Mesenteric fat pad (tissue), 1 donor: ENCODE results near the gene TLE7. TPM values are rescaled to one million over a fixed set of nuclear protein-coding genes. Genes with fewer than 3 reads are reported as not detected.
A peak's percentile ranks its signal among the peaks of the same experiment; 100 is the strongest.

Experiments
- DNase-seq: peaks from one replicate; pipeline ENCODE4 v3.0.0-alpha.2; 2020; ENCODE audit warnings: low spot score
- long read RNA-seq: library from polyadenylated mRNA; unstranded; transcript quantifications from one replicate; pipeline ENCODE4 v2.0.0, GENCODE V29; 2020
- total RNA-seq: library from RNA; stranded (reverse); fragmentation: NEBNext Ultra II Directional; extraction: Animal tissue kit (Norgen Biotek cat#: 25700); gene quantifications from one replicate; pipeline ENCODE4 v1.2.1, GENCODE V29; 2021
- donor health status: DM: yes; HTN: yes; CAD: no.

TLE7 gene
- total RNA-seq: not detected
- long read RNA-seq: 0 reads

DNA sequence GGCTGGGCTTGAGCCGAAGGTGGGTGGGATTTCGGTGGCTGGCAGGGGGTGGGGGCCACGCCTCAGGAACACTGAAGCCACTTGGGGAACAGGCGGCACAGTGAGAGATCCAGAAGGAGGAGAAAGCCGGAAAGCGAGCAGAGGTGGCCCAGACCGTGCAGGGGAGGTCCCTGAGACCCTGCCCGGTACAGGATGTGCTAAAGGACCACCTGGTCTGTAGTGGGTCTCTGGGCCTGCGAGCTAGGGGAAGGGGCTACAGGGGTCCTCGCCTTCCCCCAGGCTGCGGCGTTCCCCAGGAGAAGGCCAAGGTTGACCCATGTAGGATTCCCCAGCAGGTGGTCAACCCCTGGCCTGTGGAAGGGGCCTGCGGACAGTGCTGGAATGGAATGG, at the start of gene TLE7:
Gene TLE7, minus strand, starts transcription at position 4 of the 390 bp plus-strand sequence. CDS start 8,730 bp downstream, outside the sequence.
- no peak for DNase-seq

DNA sequence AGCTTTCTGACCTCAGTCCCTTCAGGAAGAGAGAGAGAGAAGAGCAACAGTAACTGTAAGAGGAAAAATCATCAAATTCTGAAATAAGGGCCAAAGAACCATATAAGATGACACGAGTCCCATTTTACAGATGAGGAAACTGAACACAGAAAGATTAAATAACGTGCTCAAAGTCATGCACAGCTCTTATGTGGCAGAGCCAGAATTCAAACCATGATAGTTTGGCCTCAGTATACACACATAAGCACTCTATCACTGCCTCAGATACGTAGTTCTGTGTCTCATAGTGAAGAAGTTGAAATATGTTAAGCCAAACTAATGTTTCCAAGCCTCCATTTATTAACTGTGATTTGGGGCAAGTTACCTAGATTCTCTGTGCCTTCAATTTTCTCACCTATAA, 49.2 kb upstream of the TLE7 start:
- no peak for DNase-seq

DNA sequence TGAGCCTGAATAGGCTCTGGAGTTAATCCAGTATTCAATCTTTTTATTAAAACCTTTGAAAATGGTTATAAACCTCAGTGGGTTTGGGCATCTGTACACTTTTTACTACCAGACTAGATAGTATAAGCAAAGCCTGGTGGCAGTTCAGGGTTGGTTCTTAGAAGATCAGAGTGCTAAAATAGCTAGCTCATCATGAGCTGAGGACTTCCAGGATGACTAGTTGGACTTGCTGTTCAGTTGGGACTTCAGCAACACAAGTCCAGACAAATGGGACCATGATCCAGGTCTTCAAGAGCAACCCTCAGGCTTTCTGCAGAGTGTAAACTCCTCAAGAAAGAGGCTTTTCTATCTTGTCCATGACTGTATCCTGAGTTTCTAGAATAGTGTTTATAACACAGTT, 48.5 kb upstream of the TLE7 start:
- no peak for DNase-seq

DNA sequence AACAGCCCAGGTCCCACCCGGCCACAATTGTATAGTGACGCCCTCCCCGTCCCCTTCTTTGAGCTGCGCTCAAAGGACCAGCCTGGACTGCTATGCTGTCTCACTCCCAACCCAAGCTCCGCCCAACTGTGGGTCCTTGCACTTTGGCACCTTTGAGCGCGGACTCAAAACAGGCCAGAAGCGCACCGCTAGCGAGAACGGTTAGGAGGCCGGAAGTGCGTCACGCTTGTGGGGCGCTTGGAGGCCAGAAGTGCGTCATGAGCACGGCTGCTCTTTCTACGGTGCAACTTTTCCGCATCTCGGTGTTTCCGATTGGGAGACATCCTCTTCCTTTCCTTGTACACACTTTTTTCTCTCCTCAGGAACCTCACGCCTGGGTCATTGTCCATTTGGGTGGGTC, 47.3 kb upstream of the TLE7 start, which contains the start of gene ZNF19:
Gene ZNF19, minus strand, starts transcription at position 203 of the 400 bp plus-strand sequence. CDS start 7,210 bp downstream, outside the sequence.
- DNase-seq: no peak

DNA sequence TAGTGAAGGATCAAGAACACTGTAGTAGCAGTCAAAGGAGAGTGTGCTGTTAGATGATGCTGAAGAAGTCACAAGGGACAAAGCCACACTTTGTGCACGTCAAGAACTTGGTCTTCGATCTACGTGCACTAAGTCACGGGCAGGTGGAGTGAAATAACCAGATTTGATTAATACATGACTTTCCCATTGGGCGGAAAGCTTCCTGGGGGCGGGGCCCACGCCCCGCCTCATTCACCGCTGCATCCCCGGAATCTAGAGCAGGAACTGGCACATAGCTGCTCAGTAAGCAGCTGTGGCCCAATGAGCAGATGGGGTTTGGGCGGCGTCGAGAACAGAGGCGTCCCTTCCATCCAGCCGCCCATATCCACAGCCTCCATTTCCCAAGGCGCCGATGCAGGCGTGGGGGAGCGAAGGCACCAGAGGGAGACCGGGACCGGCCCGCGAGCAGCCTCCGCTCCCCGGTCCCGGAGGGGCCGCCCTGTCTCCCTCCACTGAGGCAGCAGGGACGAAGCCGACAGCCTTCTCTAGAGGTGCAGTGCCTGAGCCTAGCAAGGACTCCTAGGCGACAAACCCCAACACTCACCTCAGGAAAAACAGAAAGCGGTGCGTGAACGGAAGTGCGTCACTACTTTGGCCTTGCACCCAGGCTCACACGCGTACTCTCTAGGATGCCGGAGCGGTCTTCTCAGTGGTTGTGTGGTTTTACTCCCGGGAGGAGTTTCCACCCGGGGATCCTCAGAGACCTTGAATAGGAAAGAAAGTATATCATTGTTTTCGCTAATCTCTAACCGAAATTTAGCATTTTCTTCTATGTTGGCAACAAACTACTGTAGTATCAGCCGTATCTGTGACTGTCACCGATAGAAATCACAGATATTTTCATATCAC, 42.4 kb upstream of the TLE7 start:
- peak; percentile 91 for DNase-seq

DNA sequence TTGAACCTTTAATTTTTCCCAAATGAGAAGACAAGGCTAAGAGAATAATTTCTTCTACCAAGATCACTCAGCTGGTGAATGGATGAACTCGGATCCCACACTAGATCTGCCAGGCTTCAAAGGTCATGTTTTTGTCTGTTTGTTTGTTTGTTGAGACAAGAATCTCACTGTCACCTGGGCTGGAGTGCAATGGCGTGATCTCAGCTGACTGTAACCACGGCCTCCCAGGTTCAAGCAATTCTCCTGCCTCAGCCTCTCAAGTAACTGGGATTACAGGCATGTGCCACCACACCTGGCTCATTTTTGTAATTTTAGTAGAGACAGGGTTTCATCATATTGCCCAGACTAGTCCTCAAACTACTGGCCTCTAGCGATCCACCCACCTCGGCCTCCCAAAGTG, 40.7 kb upstream of the TLE7 start:
- no peak for DNase-seq

DNA sequence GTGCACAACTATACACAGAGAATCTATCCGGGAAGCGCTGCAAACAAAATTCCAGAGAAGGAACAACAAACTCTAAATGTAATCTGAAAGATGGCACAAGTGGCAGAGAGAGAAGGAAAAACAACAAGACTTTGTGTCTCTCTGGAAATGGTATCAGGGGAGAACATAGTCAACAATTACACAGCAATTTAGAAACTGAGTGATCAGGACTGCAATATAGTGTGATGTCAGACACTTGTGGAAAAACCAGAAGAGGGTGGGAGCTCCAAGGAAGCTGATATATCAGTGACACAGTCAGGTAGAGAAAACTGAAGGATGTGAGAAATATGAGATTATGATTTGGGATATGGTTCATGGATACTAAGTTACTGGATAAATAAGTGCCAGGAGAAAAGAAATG, 39.1 kb upstream of the TLE7 start:
- no peak for DNase-seq

DNA sequence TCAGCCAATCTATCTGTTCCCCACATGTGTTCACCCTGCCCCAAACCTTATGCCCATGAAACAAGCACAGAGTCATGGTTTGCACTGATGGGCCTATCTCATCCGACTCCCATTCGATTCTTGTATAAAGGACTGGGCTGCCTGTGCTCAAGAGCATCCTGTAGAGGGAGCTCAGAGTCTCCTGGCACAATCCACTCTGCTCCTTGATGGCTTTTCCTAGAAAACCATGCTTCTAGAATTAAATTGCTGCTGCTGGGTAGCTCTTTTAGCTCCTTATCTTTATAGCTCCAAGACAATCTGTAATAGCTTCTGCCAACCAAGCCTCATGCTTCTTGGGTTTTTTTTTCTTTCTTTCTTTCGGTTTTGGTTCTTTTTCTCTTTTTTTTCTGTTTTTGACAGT, 37.6 kb upstream of the TLE7 start:
- DNase-seq: no peak

DNA sequence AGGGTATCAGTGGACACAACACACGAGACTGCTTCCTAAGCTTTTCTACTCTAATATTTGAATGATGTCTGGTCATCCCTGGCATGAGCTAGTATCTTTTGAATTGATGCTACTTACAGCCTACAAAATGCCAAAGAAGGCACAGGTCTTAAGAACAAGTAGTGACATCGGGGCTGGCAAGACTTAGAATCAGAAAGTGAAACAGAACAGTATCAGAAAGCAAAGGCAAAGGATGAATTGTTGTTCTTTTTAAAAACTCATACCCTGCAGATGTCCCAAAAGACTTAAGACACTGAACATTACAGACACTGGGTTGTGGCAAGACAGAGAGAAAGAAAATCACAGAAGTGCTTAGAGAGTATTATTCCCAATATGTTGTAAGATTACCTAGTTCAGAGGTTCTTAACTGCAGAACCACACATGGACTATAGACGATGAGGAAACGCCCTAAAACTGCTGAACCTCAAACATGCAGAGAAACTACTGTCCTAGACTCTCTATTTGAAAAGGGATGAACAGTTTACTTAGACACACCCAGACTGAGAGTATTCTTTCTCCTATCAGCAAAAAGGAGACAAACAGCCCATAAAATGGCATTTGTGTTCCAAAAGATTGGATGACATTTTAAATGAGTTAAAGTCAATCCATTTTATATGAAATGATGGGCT, 34.7 kb upstream of the TLE7 start:
- no peak for DNase-seq

DNA sequence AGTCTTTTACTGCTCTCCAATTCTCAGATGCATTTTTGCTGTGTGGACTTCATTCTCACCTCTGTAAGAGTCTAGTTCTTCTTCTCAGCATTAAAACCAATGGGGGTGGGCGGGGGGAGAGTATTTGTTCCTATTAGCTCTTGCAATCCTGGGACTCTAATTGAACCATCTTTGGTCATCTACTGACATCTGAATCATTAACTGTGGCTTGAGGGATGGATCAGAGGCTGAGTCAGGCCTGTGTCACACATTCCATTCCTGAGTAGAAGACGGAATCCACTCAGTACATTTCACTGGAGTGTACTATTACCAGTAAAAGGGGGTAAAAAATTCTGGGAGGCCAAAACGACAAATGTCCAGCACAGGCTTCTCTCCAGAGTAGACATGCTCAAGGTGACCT, 33.0 kb upstream of the TLE7 start:
- DNase-seq: no peak

DNA sequence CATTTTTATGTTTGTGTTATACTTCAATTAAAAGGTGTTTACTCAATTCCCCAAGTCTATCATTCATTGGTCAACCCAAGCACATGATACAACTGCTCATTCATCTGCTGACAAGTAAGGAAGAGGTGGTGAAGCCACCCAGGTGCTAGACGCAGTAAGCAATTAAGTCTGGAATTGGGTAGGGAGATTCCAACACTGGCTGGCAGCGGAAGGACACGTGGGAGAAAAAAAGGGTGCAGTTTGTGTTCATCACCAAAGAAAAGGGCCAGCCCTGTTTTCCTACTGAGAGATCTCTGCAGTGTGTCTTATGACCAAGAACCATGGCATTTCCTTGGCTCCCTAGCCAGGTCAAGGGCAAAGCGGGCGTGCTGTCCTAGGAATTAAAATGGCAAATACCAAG, 32.0 kb upstream of the TLE7 start:
- DNase-seq: no peak

DNA sequence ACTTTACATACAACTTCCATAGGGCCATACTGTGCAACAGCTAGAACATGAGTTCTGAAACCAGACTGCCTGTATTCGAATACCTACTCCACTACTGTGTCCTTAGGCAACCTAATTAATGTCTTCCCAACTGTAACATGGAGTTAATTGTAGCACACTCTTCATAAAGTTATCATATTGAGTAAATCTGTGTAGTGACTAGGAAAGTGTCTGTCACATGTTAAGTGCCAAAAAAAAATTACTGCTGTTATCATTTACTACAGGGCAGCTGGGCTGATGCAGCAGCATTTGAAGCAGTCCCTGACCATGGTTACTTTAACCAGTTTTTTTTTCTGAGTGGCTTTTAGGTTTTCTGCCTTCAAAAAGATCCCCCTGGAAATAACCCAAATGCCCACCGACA, 31.1 kb upstream of the TLE7 start:
- DNase-seq: no peak

DNA sequence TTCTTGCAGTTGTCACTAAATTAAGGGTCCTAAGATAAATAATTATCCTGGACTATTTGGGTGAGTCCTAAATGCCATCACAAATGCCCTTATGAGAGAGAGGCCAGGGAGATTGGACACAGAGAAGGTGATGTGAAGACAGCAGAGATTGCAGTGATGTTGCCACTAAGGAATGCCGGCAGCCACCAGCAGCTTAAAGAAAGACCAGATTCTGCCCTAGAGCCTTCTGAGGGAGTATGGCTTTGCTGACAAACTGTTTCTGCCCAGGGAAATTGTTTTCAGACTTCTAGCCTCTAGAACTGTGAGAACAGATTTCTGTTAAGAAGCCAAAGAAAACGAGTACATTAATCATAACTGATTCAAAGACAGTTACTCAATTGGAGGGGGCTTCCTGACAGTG, 30.2 kb upstream of the TLE7 start:
- DNase-seq: no peak

DNA sequence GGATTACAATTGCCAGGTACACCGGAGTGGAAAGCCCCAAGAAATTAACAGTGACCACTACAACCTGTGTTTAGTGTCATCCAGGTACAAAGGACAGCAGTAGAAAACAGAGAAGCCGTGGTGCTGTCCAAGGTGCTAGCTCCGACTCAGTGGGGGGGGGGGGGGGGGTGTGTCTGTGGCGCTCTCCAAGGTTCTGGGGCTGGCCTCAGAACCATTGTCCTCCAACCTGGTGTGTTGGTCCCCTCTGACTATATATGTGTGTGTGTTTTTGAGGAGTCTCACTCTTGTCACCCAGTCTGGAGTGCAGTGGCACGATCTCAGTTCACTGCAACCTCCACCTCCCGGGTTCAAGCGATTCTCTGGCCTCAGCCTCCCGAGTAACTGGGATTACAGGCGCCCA, 26.0 kb upstream of the TLE7 start:
- DNase-seq: no peak

DNA sequence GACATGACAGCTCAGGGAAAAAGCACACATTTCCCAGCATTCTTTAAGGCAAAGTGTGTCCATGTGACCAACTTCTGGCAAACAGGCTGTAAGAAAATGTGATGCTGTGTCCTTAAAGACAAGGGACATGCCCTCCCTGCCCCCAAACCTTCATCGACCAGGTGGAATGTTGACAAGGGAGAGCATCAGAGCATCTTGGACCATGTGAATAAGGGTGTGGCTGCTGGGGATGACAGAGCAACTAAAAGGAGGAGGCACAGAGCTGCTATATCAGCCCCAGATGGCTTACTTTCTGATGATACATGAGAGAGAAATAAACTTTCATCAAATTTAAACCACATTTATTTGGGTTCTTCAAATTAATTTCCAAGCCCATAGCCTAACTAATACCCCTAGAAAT, 22.4 kb upstream of the TLE7 start:
- no peak for DNase-seq

DNA sequence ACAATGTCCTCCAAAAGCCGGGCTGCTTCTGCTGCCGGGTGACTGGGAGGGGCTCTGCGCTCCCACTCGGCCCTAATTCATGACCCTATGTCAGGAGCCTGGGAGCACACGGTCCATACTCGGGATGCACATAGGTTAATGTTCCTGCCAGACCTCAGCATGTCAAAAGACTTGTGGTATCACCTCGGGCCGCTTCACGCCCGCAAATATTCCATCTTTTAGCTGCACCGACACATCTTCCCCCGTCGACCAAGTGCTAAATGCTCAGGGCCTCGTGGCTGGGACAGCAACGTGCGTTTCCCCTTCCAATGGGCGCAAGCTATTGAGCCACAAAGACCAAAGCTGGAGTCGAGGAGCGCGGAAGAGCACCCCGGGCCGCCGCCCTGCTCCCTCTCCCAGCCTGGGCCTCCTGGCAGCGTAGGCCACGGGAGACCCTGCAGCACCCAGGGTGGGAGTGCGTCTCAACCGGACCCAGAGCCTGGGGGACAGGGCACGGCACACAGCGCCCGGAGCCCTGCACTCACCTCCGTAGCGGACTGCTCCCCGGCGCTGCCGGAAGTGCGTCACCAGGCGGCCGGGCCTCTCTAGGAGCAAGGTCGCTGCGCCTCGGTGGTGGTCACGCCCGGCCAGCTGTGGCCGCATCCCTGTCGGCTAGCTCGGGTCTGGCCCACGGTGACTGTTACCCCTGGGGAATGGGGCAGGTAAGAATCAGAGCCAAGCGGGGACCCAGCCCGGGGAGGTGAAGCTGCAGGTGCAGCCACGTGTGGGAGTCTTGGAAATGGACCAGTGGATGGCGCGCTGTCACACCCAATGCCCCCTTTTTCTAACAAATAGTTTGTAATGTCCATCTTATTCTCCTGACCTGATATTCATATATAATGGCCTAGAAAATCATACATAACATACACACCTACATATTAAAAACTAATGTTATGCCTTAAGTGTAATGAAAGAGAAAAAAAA, 20.1 kb upstream of the TLE7 start, which contains the start of gene ZNF23:
Gene ZNF23, minus strand, starts transcription at position 562 of the 963 bp plus-strand sequence. CDS start 5,451 bp downstream, outside the sequence.
- peak; percentile 96 for DNase-seq

DNA sequence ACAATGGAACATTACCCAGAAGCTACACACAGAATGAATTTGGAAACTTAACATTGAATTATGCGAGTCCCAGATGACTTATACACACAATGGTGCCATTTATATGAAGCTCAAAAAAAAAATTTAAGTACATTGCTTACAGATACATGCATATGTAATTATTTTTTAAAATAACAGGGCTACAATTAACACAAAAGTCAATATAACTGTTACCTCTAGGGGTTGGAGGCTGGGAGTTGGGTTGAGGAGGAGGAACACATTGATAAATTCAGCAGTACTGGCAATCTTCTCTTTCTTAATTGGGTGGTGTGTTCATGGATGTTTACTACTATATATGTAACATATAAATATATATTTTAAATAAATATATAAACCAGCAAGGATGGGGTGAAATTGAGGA, 19.1 kb upstream of the TLE7 start:
- no peak for DNase-seq

DNA sequence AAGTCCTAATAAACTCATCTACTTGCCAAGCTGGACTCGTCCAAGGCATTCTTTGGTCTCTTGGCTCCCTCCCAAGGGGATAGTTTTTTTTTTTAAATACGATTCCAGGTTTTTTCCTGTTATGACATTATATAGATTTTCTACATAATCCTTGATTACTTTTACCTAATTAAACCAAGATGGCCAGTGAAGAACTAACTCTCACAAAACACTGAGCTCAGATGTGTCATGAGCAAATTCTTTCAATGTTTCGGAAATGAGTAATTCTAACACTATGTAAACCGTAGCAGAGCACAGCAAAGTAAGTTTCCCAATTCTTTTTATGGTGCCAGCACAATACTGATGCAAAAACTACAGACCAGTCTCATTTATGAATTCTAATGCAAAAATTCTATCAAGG, 18.4 kb upstream of the TLE7 start:
- DNase-seq: no peak

DNA sequence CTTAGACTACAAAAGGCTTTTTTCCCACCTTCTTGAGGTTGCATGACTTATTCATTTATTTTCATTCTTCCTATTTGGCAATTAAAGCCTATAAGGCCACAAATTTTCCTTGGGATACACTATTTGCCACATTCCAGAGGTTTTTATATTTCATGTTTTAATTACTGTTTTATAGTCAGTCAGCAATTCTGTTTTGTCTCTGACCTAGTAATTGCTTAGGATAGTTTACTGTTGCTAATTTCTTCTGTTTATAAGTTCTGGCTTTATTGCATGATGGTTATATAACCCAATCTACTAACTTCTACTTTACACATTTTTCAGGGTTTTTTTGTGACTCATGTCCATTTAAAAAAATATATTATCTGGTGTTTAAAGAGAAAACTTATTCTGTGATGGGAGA, 17.7 kb upstream of the TLE7 start:
- no peak for DNase-seq

DNA sequence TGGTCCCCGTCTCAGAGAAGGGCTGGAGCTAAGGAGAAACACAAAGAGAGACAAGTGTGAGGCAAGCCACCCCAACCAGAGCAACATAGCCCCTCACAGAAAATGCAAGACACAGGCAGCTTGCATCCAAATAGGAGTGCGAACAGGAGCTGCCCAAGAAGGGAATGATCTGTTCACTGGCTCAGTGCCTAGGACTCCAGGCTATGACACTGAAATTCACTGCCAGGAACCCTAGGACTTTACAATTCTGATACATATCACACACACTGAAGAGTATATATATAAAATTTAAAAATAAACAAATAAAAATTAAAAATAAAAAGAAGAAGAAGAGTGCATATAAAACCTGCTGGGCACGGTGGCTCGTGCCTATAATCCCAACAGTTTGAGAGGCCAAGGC, 14.9 kb upstream of the TLE7 start:
- DNase-seq: no peak

DNA sequence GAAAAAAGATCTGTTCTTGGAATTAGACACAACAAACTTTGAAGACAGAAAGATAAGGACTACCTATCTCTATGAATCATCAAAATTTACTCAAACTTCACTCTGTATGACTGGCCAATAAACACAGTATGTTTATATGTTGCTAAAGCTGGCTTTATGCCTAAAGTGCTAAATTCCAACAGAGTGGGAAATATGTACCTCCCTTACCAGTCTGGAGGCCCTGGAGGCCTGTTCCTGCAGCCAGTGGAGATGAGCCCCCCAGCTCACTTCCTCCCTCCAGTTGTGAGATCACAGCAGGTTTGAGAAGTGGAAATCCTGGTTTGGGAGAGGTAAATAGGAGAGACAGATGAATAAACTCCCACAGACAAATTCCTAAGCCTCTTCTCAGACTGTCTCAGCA, 11.2 kb upstream of the TLE7 start:
- no peak for DNase-seq
